HepG2 (cell line): ENCODE data around the gene TPGS1. TPM values are rescaled to one million over a fixed set of nuclear protein-coding genes. Genes with fewer than 3 reads are reported as not detected.

Source experiments
- ADNP ChIP-seq: sonication (generic); formaldehyde crosslinking; IDR thresholded peaks from 2 replicates; pipeline ENCODE4 v1.4.0; 2020; ENCODE audit warnings: missing genetic modification reagents
- FOXP1 ChIP-seq, 2 experiments: fragments of 450-650 bp in 1 of 2; IDR thresholded peaks; 2 replicates each; pipeline ENCODE4 v1.6.1; 2017 to 2018; ENCODE audit warnings: antibody characterized with exemption in 1 of 2
- GABPB1 ChIP-seq: IDR thresholded peaks from 2 replicates; pipeline ENCODE4 v1.6.1; 2016; ENCODE audit warnings: mild to moderate bottlenecking, missing genetic modification reagents, moderate library complexity, missing compliant biosample characterization
- NFE2 ChIP-seq: sonication (generic); formaldehyde crosslinking; IDR thresholded peaks from 2 replicates; pipeline ENCODE4 v1.4.0; 2020; ENCODE audit warnings: missing genetic modification reagents
- PRPF4 ChIP-seq: fragments of 200-400 bp; formaldehyde crosslinking; IDR thresholded peaks from 2 replicates; pipeline ENCODE4 v1.6.1; 2016; ENCODE audit warnings: low read length, low read depth; ENCODE audit not compliant: poor library complexity, severe bottlenecking
- SNAI1 ChIP-seq: sonication (generic); formaldehyde crosslinking; IDR thresholded peaks from 2 replicates; pipeline ENCODE4 v1.5.0; 2020; ENCODE audit warnings: mild to moderate bottlenecking, missing genetic modification reagents, borderline replicate concordance
- SRSF4 ChIP-seq: fragments of 200-400 bp; formaldehyde crosslinking; IDR thresholded peaks from one replicate; pipeline ENCODE4 v1.6.1; 2018; ENCODE audit warnings: mild to moderate bottlenecking, low read depth, low read length, moderate library complexity; ENCODE audit not compliant: poor library complexity, severe bottlenecking
- WIZ ChIP-seq: sonication (generic); formaldehyde crosslinking; IDR thresholded peaks from 2 replicates; pipeline ENCODE4 v1.5.1; 2020; ENCODE audit warnings: mild to moderate bottlenecking, missing genetic modification reagents
- YY1 ChIP-seq: IDR thresholded peaks from 2 replicates; pipeline ENCODE4 v1.6.1; 2011; ENCODE audit warnings: low read length, low read depth, moderate library complexity, mild to moderate bottlenecking; ENCODE audit not compliant: insufficient read depth, insufficient replicate concordance
- ZFP91 ChIP-seq: sonication (generic); formaldehyde crosslinking; IDR thresholded peaks from 2 replicates; pipeline ENCODE4 v1.9.0; 2022; ENCODE audit warnings: missing genetic modification reagents, mild to moderate bottlenecking, borderline replicate concordance
- ZNF136 ChIP-seq: sonication (generic); formaldehyde crosslinking; IDR thresholded peaks from 2 replicates; pipeline ENCODE4 v1.8.1; 2022; ENCODE audit warnings: low read depth, mild to moderate bottlenecking, moderate library complexity, missing genetic modification reagents
- ZNF326 ChIP-seq: sonication (generic); formaldehyde crosslinking; IDR thresholded peaks from 2 replicates; pipeline ENCODE4 v1.4.0; 2020; ENCODE audit warnings: missing genetic modification reagents, borderline replicate concordance
- ZNF343 ChIP-seq: sonication (generic); formaldehyde crosslinking; IDR thresholded peaks from 2 replicates; pipeline ENCODE4 v1.4.0; 2020; ENCODE audit warnings: mild to moderate bottlenecking, missing genetic modification reagents
- ZNF816 ChIP-seq: sonication (generic); formaldehyde crosslinking; IDR thresholded peaks from 2 replicates; pipeline ENCODE4 v1.8.0; 2022; ENCODE audit warnings: missing genetic modification reagents, mild to moderate bottlenecking, borderline replicate concordance
- ZSCAN25 ChIP-seq: sonication (generic); formaldehyde crosslinking; IDR thresholded peaks from 2 replicates; pipeline ENCODE4 v1.8.0; 2022; ENCODE audit warnings: mild to moderate bottlenecking, missing genetic modification reagents
- polyA plus RNA-seq, 8 experiments: library from polyadenylated mRNA; depleted of rRNA in 3 of 8; stranded (reverse) in 7 of 8; unstranded in 1 of 8; fragments of >200 nt; fragmentation: Illumina TruSeq in 4 of 8; extraction: Trizol in 4 of 8; gene quantifications; 2 replicates each; pipeline versions ENCODE4 v1.2.1 to v1.2.3, GENCODE V29; 2011 to 2016; ENCODE audit warnings: low read depth in 4 of 8, missing spikeins in 1 of 8, mixed read lengths in 1 of 8; ENCODE audit not compliant: insufficient read depth in 1 of 8
- total RNA-seq, 5 experiments: library from RNA; depleted of rRNA; stranded (reverse); fragments of >200 nt; fragmentation: Illumina TruSeq; extraction: Trizol; gene quantifications; 2 replicates each; pipeline ENCODE4 v1.2.3, GENCODE V29; 2016; ENCODE audit warnings: low read depth in 1 of 5
- TF ChIP-seq, protein P1 (sequence below): sonication (generic); formaldehyde crosslinking; IDR thresholded peaks from 2 replicates; pipeline ENCODE4 v1.8.0; 2023; ENCODE audit warnings: mild to moderate bottlenecking, missing genetic modification reagents
- TF ChIP-seq, protein P2 (sequence below): sonication (generic); formaldehyde crosslinking; IDR thresholded peaks from 2 replicates; pipeline ENCODE4 v1.5.0; 2020; ENCODE audit warnings: mild to moderate bottlenecking, missing genetic modification reagents
- TF ChIP-seq, protein P3 (sequence below): sonication (generic); formaldehyde crosslinking; IDR thresholded peaks from 2 replicates; pipeline ENCODE4 v1.4.0; 2020; ENCODE audit warnings: missing genetic modification reagents

TPGS1 gene
- total and polyA plus RNA-seq, 2 of the 13 experiments (the other 11 are each of a cell fraction or from before 2014, with no cell fraction given) = 1.1 to 6.2 TPM

GRCh38 chr19:556611-557382, 49.5 kb downstream of the TPGS1 start (continued):
- TF ChIP-seq, protein P1, sequence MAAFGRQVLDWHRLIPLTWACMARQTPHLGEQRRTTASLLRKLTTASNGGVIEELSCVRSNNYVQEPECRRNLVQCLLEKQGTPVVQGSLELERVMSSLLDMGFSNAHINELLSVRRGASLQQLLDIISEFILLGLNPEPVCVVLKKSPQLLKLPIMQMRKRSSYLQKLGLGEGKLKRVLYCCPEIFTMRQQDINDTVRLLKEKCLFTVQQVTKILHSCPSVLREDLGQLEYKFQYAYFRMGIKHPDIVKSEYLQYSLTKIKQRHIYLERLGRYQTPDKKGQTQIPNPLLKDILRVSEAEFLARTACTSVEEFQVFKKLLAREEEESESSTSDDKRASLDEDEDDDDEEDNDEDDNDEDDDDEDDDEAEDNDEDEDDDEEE (CRISPR knock-in tag) = no peak
- TF ChIP-seq, protein P2, sequence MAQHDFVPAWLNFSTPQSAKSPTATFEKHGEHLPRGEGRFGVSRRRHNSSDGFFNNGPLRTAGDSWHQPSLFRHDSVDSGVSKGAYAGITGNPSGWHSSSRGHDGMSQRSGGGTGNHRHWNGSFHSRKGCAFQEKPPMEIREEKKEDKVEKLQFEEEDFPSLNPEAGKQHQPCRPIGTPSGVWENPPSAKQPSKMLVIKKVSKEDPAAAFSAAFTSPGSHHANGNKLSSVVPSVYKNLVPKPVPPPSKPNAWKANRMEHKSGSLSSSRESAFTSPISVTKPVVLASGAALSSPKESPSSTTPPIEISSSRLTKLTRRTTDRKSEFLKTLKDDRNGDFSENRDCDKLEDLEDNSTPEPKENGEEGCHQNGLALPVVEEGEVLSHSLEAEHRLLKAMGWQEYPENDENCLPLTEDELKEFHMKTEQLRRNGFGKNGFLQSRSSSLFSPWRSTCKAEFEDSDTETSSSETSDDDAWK = no peak
- TF ChIP-seq ZNF343 (CRISPR knock-in tag) (no peak), ZNF136 (CRISPR knock-in tag) (no peak), WIZ (peak; percentile 11; the same call in 1 of the 2 replicates), YY1 (no peak), SRSF4 (no peak), ZSCAN25 (0 out of 2 replicates have a peak, but pooled peaks have one; percentile 10), NFE2 (no peak), SNAI1 (CRISPR knock-in tag) (no peak), GABPB1 (CRISPR knock-in tag) (peak; percentile 16; the same call in 1 of the 2 replicates), ZFP91 (CRISPR knock-in tag) (0 out of 2 replicates have a peak, but pooled peaks have one; percentile 23), FOXP1 (IDR thresholded peaks at IDR 0.05) (no peak), FOXP1 (CRISPR knock-in tag; IDR thresholded peaks at IDR 0.05) (0 out of 2 replicates have a peak, but pooled peaks have one; percentile 25), ZNF326 (CRISPR knock-in tag) (no peak), ZNF816 (CRISPR knock-in tag) (peak; percentile 48; the same call in 1 of the 2 replicates), ADNP (CRISPR knock-in tag) (0 out of 2 replicates have a peak, but pooled peaks have one; percentile 50), PRPF4 (no peak)
- TF ChIP-seq, protein P3, sequence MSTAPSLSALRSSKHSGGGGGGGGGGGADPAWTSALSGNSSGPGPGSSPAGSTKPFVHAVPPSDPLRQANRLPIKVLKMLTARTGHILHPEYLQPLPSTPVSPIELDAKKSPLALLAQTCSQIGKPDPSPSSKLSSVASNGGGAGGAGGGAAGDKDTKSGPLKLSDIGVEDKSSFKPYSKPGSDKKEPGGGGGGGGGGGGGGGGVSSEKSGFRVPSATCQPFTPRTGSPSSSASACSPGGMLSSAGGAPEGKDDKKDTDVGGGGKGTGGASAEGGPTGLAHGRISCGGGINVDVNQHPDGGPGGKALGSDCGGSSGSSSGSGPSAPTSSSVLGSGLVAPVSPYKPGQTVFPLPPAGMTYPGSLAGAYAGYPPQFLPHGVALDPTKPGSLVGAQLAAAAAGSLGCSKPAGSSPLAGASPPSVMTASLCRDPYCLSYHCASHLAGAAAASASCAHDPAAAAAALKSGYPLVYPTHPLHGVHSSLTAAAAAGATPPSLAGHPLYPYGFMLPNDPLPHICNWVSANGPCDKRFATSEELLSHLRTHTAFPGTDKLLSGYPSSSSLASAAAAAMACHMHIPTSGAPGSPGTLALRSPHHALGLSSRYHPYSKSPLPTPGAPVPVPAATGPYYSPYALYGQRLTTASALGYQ (CRISPR knock-in tag) = peak; percentile 42; the same call in 1 of the 2 replicates
